Endothelial cell of umbilical vein (primary cell): Measurements from ENCODE around the gene SHROOM2. TPM values are rescaled to one million over a fixed set of nuclear protein-coding genes. Genes with fewer than 3 reads are reported as not detected.
"Not testable (repeated sequence)": the region's sequence is repeated elsewhere in the genome, so short reads cannot be mapped to it uniquely, and the experiment has no call there.

ENCODE experiments used
- BruUV-seq: library from RNA; stranded (reverse); fragments of 400-500 nt; replicated peaks from 2 replicates; lab custom pipeline; 2021; lab: Mats Ljungman, UMichigan
- CTCF ChIA-PET: fragments of 300-600, 350-600 bp; sonication (Branson Sonifier 250); formaldehyde crosslinking; loops from one replicate; lab custom pipeline; 2021; ENCODE audit warnings: antibody characterized with exemption, inconsistent platforms; lab: Charles Lee
- POLR2A ChIA-PET: fragments of 300-600, 350-600 bp; sonication (Branson Sonifier 250); formaldehyde crosslinking; loops from one replicate; lab custom pipeline; 2021; ENCODE audit warnings: antibody characterized with exemption, inconsistent platforms; lab: Charles Lee
- DNase-seq: peaks from one replicate; pipeline ENCODE4 v3.0.0-alpha.2; 2011; ENCODE audit warnings: low read depth, low spot score
- FAIRE-seq: peaks from 2 replicates; lab custom pipeline; 2011; peaks lifted over from hg19 to GRCh38; lab: Jason Lieb, UNC
- H2AFZ ChIP-seq: 2 replicates; pipeline ENCODE4 v1.6.0; 2012; ENCODE audit warnings: low read depth, low read length, control low read depth, inconsistent platforms
- H3K27ac ChIP-seq: 2 replicates; pipeline ENCODE4 v1.5.1; 2011; ENCODE audit warnings: low read depth, mild to moderate bottlenecking, control low read depth, low read length, moderate library complexity; ENCODE audit not compliant: insufficient read depth
- H3K27me3 ChIP-seq, 2 experiments: 2 replicates each; pipeline versions ENCODE4 v1.6.0 to v1.6.1; 2011; ENCODE audit warnings: low read length in 2 of 2, mixed read lengths in 1 of 2; ENCODE audit not compliant: control insufficient read depth in 2 of 2, insufficient read depth in 2 of 2
- H3K36me3 ChIP-seq, 2 experiments: 2 replicates in 1 of 2; 3 replicates in 1 of 2; pipeline ENCODE4 v1.5.1; 2011; ENCODE audit warnings: low read length in 2 of 2, mild to moderate bottlenecking in 1 of 2, moderate library complexity in 1 of 2; ENCODE audit not compliant: control insufficient read depth in 2 of 2, insufficient read depth in 2 of 2; ENCODE audit errors: extremely low read depth in 1 of 2
- H3K4me1 ChIP-seq: 3 replicates; pipeline ENCODE4 v1.5.1; 2011; ENCODE audit warnings: mild to moderate bottlenecking, low read length; ENCODE audit not compliant: control insufficient read depth, insufficient read depth; ENCODE audit errors: extremely low read depth
- H3K4me2 ChIP-seq: 2 replicates; pipeline ENCODE4 v1.6.1; 2011; ENCODE audit warnings: low read length, control low read depth, mixed read lengths; ENCODE audit not compliant: insufficient read depth
- H3K4me3 ChIP-seq, 3 experiments: fragments of 200-600 bp in 1 of 3; sonication (generic), shearing (Covaris generic) in 1 of 3; replicated peaks in 1 of 3; 2 replicates each; pipeline ENCODE4 v1.5.1; 2011 to 2016; ENCODE audit warnings: control low read depth in 3 of 3, low read length in 3 of 3, mild to moderate bottlenecking in 2 of 3, inconsistent platforms in 1 of 3, low read depth in 1 of 3, moderate library complexity in 1 of 3; ENCODE audit not compliant: insufficient read depth in 1 of 3
- H3K79me2 ChIP-seq: 2 replicates; pipeline ENCODE4 v1.6.0; 2012; ENCODE audit warnings: low read length, inconsistent platforms; ENCODE audit not compliant: control insufficient read depth, insufficient read depth
- H3K9ac ChIP-seq: replicated peaks from 2 replicates; pipeline ENCODE3; 2011; ENCODE audit warnings: low read length, control low read depth; ENCODE audit not compliant: insufficient read depth; ENCODE audit errors: extremely low read depth
- H3K9me1 ChIP-seq: replicated peaks from 3 replicates; pipeline ENCODE4 v1.6.0; 2011; ENCODE audit warnings: mild to moderate bottlenecking, low read length; ENCODE audit not compliant: control insufficient read depth, insufficient read depth; ENCODE audit errors: extremely low read depth
- H3K9me3 ChIP-seq: replicated peaks from 2 replicates; pipeline ENCODE4 v1.5.1; 2012; ENCODE audit warnings: low read length, inconsistent platforms; ENCODE audit not compliant: control insufficient read depth, insufficient read depth
- H4K20me1 ChIP-seq: replicated peaks from 2 replicates; pipeline ENCODE3; 2011; ENCODE audit warnings: mild to moderate bottlenecking, low read length; ENCODE audit not compliant: control insufficient read depth, insufficient read depth; ENCODE audit errors: extremely low read depth
- CTCF ChIP-seq, 2 donors: IDR thresholded peaks; 1 replicate in 1 of 2; 2 replicates in 1 of 2; pipeline ENCODE4 v1.5.1; 2011; ENCODE audit warnings: low read length in 2 of 2, mild to moderate bottlenecking in 2 of 2, moderate library complexity in 2 of 2, control low read depth in 1 of 2, inconsistent platforms in 1 of 2, low read depth in 1 of 2; ENCODE audit not compliant: insufficient read depth in 1 of 2; ENCODE audit errors: extremely low read depth in 1 of 2
- EZH2 ChIP-seq: IDR thresholded peaks from 2 replicates; pipeline ENCODE4 v1.6.1; 2012; ENCODE audit warnings: borderline replicate concordance, low read depth, mild to moderate bottlenecking, moderate library complexity, low read length, inconsistent platforms; ENCODE audit not compliant: severe bottlenecking
- FOS ChIP-seq: IDR thresholded peaks from 2 replicates; pipeline ENCODE4 v1.6.1; 2011; ENCODE audit warnings: mild to moderate bottlenecking, low read length, moderate library complexity, borderline replicate concordance; ENCODE audit not compliant: insufficient read depth
- GATA2 ChIP-seq: IDR thresholded peaks from 2 replicates; pipeline ENCODE4 v1.7.0; 2011; ENCODE audit warnings: low read depth, mild to moderate bottlenecking, moderate library complexity, mixed read lengths, low read length; ENCODE audit not compliant: insufficient read length, insufficient read depth
- JUN ChIP-seq: IDR thresholded peaks from 2 replicates; pipeline ENCODE4 v1.6.1; 2011; ENCODE audit warnings: borderline replicate concordance, low read depth; ENCODE audit not compliant: insufficient read length, insufficient read depth
- MYC ChIP-seq: IDR thresholded peaks from one replicate; pipeline ENCODE4 v1.6.1; 2011; ENCODE audit warnings: mild to moderate bottlenecking, low read depth, low read length
- POLR2A ChIP-seq: IDR thresholded peaks from 2 replicates; pipeline ENCODE4 v1.6.1; 2012; ENCODE audit warnings: low read depth, mild to moderate bottlenecking, control low read depth, low read length
- POLR2AphosphoS5 ChIP-seq: IDR thresholded peaks from 2 replicates; pipeline ENCODE4 v1.6.1; 2012; ENCODE audit warnings: low read depth, mild to moderate bottlenecking, control low read depth, low read length, moderate library complexity; ENCODE audit not compliant: insufficient read depth
- dilution Hi-C: fragments of 300-500 bp; cut with MboI; formaldehyde crosslinking; loops from one replicate; pipeline ENCODE4 v1.15.0; 2019; ENCODE audit warnings: low sequenced_read_pairs; ENCODE audit not compliant: extremely low pct_ligation_motif_present
- intact Hi-C: fragments of 100-400 bp; cut with micrococcal nuclease; formaldehyde crosslinking; loops from one replicate; pipeline ENCODE4 v1.10.0; 2022
- polyA plus RNA-seq, 4 experiments: library from polyadenylated mRNA; depleted of rRNA in 3 of 4; stranded (reverse) in 3 of 4; unstranded in 1 of 4; fragments of >200 nt; gene quantifications; 2 replicates each; pipeline versions ENCODE4 v1.2.1 to v1.2.3, GENCODE V29; 2011 to 2012; ENCODE audit warnings: missing spikeins in 1 of 4
- total RNA-seq: library from RNA; stranded (reverse); gene quantifications from 2 replicates; pipeline ENCODE4 v1.2.3, GENCODE V29; 2021
- TF ChIP-seq, protein P1 (sequence below): IDR thresholded peaks from 2 replicates; pipeline ENCODE4 v1.6.1; 2011; ENCODE audit not compliant: insufficient read depth, insufficient read length

SHROOM2 gene
- total and polyA plus RNA-seq, 2 donors (not counting 3 experiments of a cell fraction or from before 2014, with no cell fraction given), result 3.7 to 11.8 TPM

DNA sequence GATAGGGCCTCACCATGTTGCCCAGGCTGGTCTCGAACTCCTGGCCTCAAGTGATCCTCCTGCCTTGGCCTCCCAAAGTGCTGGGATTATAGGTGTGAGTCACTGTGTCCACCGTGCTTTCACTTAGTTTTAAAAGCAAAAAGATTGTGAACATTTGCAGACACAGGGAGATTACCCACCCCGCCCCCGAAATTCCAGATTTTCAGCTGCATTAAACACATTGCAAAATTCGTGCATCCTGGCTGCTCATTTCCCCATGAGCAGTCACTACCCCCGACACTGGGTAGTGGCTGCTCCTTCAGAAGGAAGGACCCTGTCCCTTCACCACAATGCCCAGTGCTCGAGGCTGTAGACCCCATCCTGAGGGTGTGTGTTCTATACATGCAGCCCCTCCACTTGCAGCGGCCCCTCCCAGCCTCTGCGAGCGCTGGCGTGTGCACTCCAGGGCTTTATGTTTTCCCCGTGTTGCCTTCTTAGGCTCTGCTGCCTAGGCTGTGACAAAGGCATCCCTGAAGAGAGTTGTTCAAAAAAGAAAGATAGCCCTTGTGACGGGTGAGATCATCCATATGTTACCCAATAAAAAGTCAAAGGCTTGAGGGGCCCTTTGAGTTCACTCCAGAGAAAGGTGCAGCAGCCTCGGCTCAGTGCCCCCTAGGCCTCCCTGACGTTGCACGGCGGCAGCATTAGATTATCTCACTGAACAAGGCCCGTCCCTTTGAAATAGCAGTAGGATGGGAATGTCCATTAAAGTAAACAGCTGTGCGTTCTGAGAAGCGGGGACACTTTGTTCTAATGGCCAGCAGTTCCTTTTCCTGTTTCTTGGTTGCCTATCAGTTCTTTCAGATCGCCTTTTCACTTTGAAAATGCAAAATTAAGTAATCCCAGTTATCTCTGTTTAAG lies 71.6 kb downstream of the SHROOM2 start:
- Histone ChIP-seq H4K20me1 (no peaks in the 10 kb centered on the region), H3K9me1 (no peaks in the 10 kb centered on the region), H3K27me3 (no peaks in the 10 kb centered on the region), H3K4me3 (no peak overlapping the region), H3K4me1 (peaks cover 21% of the 10 kb centered on the region), H3K4me2 (no peak overlapping the region), H2AFZ (no peak overlapping the region), H3K27ac (no peak overlapping the region), H3K79me2 (no peaks in the 10 kb centered on the region), H3K9ac (no peak overlapping the region), H3K9me3 (no peaks in the 10 kb centered on the region), H3K36me3 (no peaks in the 10 kb centered on the region)
- POLR2A ChIA-PET, result no interaction called here
- intact Hi-C loops (loop anchor here (2.0 to 10.0 kb wide), 3 partner anchors 25 to 393 kb away; partner anchors contain the start of gene TBL1X), dilution Hi-C loops (no loop called here)
- BruUV-seq, result no TSS peak
- no peak for DNase-seq
- CTCF ChIA-PET, result no interaction called here
- TF ChIP-seq CTCF (IDR thresholded peaks at IDR 0.05; ENCODE audit: extremely low read depth in 1 of 2, insufficient read depth in 1 of 2, low read depth in 1 of 2, low read length in 2 of 2) (no peak), POLR2A (no peak), POLR2AphosphoS5 (no peak), JUN (no peak), EZH2 (no peak), GATA2 (no peak), MYC (no peak), FOS (no peak)
- TF ChIP-seq, protein P1, sequence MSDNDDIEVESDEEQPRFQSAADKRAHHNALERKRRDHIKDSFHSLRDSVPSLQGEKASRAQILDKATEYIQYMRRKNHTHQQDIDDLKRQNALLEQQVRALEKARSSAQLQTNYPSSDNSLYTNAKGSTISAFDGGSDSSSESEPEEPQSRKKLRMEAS, result no peak
- no peak for FAIRE-seq

- H4K20me1 ChIP-seq, CTCF ChIA-PET, dilution Hi-C loops, POLR2A ChIA-PET, H2AFZ ChIP-seq, H3K27me3 ChIP-seq, H3K4me2 ChIP-seq, H3K9ac ChIP-seq, H3K36me3 ChIP-seq, FAIRE-seq, H3K27ac ChIP-seq, DNase-seq, H3K9me3 ChIP-seq, BruUV-seq, H3K9me1 ChIP-seq, H3K79me2 ChIP-seq, H3K4me3 ChIP-seq: not testable (repeated sequence)
- intact Hi-C loops, result loop anchor here (5.0 to 10.0 kb wide), 2 partner anchors 111 to 394 kb away; partner anchors contain the start of gene TBL1X
- H3K4me1 ChIP-seq, result peaks cover 21% of the 10 kb centered on the region
Measured at GRCh38 chrX:9858684-9859083, 72.5 kb downstream of the SHROOM2 start.
